PC-3 (cell line): ENCODE results near the gene A4GNT. TPM values are rescaled to one million over a fixed set of nuclear protein-coding genes. Genes with fewer than 3 reads are reported as not detected.
A peak's percentile ranks its signal among the peaks of the same experiment; 100 is the strongest.

Source experiments
- ATAC-seq: fragments of 200-7000 bp; cut with Tn5 transposase; 2 replicates; pipeline ENCODE4 v1.9.1; 2020; ENCODE audit warnings: mild to moderate bottlenecking, moderate library complexity
- BruUV-seq: library from RNA; stranded (reverse); fragments of 400-500 nt; replicated peaks from 2 replicates; lab custom pipeline; 2021; lab: Mats Ljungman, UMichigan
- CTCF ChIA-PET: fragments of 300-600 bp; sonication (Branson Sonifier 250); formaldehyde crosslinking; loops from one replicate; lab custom pipeline; 2022; ENCODE audit warnings: antibody characterized with exemption; lab: Charles Lee
- POLR2A ChIA-PET: fragments of 300-600 bp; sonication (Branson Sonifier 250); formaldehyde crosslinking; loops from one replicate; lab custom pipeline; 2022; ENCODE audit warnings: antibody characterized with exemption; ENCODE audit not compliant: unreplicated experiment; lab: Charles Lee
- DNase-seq: peaks from one replicate; pipeline ENCODE4 v3.0.0-alpha.2; 2015
- H2AFZ ChIP-seq: fragments of 300-600 bp; sonication (generic); 2 replicates; pipeline ENCODE4 v1.6.0; 2016; ENCODE audit warnings: antibody characterized with exemption, low read length
- H3F3A ChIP-seq: fragments of 300-600 bp; sonication (generic); one replicate; pipeline ENCODE4 v1.6.0; 2017; ENCODE audit warnings: antibody characterized with exemption, low read length, control low read depth, mild to moderate bottlenecking; ENCODE audit not compliant: unreplicated experiment
- H3K27ac ChIP-seq: fragments of 300-600 bp; sonication (generic); 2 replicates; pipeline ENCODE4 v1.5.1; 2016; ENCODE audit warnings: mild to moderate bottlenecking, low read length
- H3K27me3 ChIP-seq: fragments of 300-600 bp; sonication (generic); 2 replicates; pipeline ENCODE4 v1.6.1; 2016; ENCODE audit warnings: low read length, mixed read lengths
- H3K36me3 ChIP-seq: fragments of 300-600 bp; sonication (generic); 2 replicates; pipeline ENCODE4 v1.6.1; 2016; ENCODE audit warnings: low read depth, mixed run types, low read length, mixed read lengths
- H3K4me1 ChIP-seq: fragments of 300-600 bp; sonication (generic); 2 replicates; pipeline ENCODE4 v1.5.1; 2016; ENCODE audit warnings: low read length; ENCODE audit not compliant: insufficient read depth
- H3K4me2 ChIP-seq: fragments of 300-600 bp; sonication (generic); 2 replicates; pipeline ENCODE4 v1.6.0; 2016; ENCODE audit warnings: low read length
- H3K4me3 ChIP-seq: fragments of 300-600 bp; sonication (generic); 2 replicates; pipeline ENCODE4 v1.5.1; 2016; ENCODE audit warnings: mild to moderate bottlenecking, low read length, mixed read lengths
- H3K79me2 ChIP-seq: fragments of 300-600 bp; sonication (generic); 2 replicates; pipeline ENCODE4 v1.6.1; 2017; ENCODE audit warnings: low read length, mixed read lengths
- H3K9ac ChIP-seq: fragments of 300-600 bp; sonication (generic); 2 replicates; pipeline ENCODE4 v1.6.0; 2016; ENCODE audit warnings: mild to moderate bottlenecking, low read length
- H3K9me2 ChIP-seq: fragments of 300-600 bp; sonication (generic); replicated peaks from 2 replicates; pipeline ENCODE4 v1.6.1; 2016; ENCODE audit warnings: mixed run types, low read length, mixed read lengths
- H3K9me3 ChIP-seq: fragments of 300-600 bp; sonication (generic); 2 replicates; pipeline ENCODE4 v1.6.1; 2016; ENCODE audit warnings: low read length, mixed read lengths
- H4K20me1 ChIP-seq: fragments of 300-600 bp; sonication (generic); 2 replicates; pipeline ENCODE4 v1.6.1; 2016; ENCODE audit warnings: low read length, mixed read lengths
- EZH2 ChIP-seq: fragments of 300-600 bp; sonication (generic); IDR thresholded peaks from one replicate; pipeline ENCODE4 v1.6.1; 2017; ENCODE audit warnings: antibody characterized with exemption, mild to moderate bottlenecking, low read length; ENCODE audit not compliant: unreplicated experiment
- EZH2phosphoT487 ChIP-seq: fragments of 300-600 bp; sonication (generic); IDR thresholded peaks from 2 replicates; pipeline ENCODE4 v1.6.1; 2018; ENCODE audit warnings: mild to moderate bottlenecking, antibody characterized with exemption, low read length, borderline replicate concordance
- intact Hi-C: fragments of 100-400 bp; cut with micrococcal nuclease; formaldehyde crosslinking; loops from 2 replicates; pipeline ENCODE4 v1.9.0; 2023
- total RNA-seq: library from RNA; depleted of rRNA; stranded (reverse); fragments of >200 nt; gene quantifications from 2 replicates; pipeline ENCODE4 v1.2.3, GENCODE V29; 2014
- TF ChIP-seq, protein P1 (sequence below): fragments of 300-600 bp; sonication (generic); conservative IDR thresholded peaks from 2 replicates; pipeline ENCODE4 v1.5.1; 2017; ENCODE audit warnings: antibody characterized with exemption, low read depth, mild to moderate bottlenecking, low read length

The A4GNT gene
- total RNA-seq, 1 experiment from 2014 or later: not detected

DNA sequence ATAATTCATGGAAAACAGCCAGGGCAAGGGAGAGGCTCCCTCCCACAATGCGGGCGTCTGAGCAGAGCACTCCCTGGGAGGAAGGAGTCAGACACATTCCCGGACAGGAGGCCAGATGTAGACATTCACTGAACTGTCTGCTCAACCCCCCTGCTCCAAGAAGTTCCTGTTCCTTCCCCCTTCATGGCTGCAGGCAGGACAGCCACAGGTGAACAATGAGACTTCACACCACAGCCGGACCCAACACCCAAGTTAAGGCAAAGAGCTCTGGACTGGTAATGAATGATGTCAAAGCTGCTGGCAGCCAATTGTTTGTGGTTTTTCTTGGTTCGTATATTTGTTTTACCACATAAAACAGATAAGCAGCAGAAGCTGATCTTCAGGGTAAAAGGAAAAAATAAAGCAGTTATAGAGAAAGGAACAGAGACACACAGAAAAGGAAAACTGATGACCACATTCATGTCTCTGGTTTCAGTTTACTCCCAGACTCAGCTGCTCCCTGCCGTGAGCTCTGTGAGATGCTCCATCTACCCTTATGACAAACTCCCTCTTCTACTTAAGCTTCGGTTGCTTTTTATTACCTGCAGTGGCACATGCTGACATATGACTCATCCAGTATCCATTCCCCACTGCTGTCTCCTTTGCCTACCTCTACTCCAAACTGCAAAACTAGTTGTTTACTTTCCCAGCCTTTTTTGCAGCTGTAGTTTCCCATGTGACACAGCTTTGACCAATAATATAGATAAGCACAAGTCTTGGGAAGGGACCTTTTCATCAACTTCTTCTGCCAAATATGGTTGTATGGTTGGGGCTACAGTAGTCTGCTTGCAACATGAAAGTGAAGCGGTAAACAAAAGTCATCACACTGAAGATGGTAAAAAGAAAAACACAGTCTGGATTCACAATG is 49.9 kb downstream of the A4GNT start:
- peak overlapping the region; percentile 52 for H3K4me3 ChIP-seq
- no peak for TF ChIP-seq EZH2phosphoT487
- no peak for TF ChIP-seq EZH2
- TF ChIP-seq, protein P1, sequence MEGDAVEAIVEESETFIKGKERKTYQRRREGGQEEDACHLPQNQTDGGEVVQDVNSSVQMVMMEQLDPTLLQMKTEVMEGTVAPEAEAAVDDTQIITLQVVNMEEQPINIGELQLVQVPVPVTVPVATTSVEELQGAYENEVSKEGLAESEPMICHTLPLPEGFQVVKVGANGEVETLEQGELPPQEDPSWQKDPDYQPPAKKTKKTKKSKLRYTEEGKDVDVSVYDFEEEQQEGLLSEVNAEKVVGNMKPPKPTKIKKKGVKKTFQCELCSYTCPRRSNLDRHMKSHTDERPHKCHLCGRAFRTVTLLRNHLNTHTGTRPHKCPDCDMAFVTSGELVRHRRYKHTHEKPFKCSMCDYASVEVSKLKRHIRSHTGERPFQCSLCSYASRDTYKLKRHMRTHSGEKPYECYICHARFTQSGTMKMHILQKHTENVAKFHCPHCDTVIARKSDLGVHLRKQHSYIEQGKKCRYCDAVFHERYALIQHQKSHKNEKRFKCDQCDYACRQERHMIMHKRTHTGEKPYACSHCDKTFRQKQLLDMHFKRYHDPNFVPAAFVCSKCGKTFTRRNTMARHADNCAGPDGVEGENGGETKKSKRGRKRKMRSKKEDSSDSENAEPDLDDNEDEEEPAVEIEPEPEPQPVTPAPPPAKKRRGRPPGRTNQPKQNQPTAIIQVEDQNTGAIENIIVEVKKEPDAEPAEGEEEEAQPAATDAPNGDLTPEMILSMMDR: no peak
- ATAC-seq (peak; percentile 75), DNase-seq (peak; percentile 86)
- H3K27ac ChIP-seq: peak overlapping the region; percentile 100
- ChIA-PET CTCF (interaction anchor here (0.9 kb wide), 1 partner anchor 37 kb away, joined by 3 read pairs; no protein-coding TSS in a partner anchor), POLR2A (interaction anchor here (0.6 kb wide), 2 partner anchors 187 to 1124 kb away, joined by 4 to 5 read pairs; no protein-coding TSS in a partner anchor)
- H3F3A ChIP-seq: peaks cover 5% of the 10 kb centered on the region
- H3K36me3 ChIP-seq: no peaks in the 10 kb centered on the region
- H2AFZ ChIP-seq: peak overlapping the region; percentile 9; the same call in 1 of the 2 replicates
- BruUV-seq: no TSS peak
- H3K9ac ChIP-seq: peak overlapping the region; percentile 87
- H3K9me3 ChIP-seq: no peaks in the 10 kb centered on the region
- peak overlapping the region; percentile 84 for H3K4me2 ChIP-seq
- peaks cover 59% of the 10 kb centered on the region for H3K4me1 ChIP-seq
- H3K9me2 ChIP-seq: no peaks in the 10 kb centered on the region
- no peaks in the 10 kb centered on the region for H3K79me2 ChIP-seq
- H4K20me1 ChIP-seq: no peaks in the 10 kb centered on the region
- H3K27me3 ChIP-seq: no peaks in the 10 kb centered on the region
- intact Hi-C loops: no loop called here

DNA sequence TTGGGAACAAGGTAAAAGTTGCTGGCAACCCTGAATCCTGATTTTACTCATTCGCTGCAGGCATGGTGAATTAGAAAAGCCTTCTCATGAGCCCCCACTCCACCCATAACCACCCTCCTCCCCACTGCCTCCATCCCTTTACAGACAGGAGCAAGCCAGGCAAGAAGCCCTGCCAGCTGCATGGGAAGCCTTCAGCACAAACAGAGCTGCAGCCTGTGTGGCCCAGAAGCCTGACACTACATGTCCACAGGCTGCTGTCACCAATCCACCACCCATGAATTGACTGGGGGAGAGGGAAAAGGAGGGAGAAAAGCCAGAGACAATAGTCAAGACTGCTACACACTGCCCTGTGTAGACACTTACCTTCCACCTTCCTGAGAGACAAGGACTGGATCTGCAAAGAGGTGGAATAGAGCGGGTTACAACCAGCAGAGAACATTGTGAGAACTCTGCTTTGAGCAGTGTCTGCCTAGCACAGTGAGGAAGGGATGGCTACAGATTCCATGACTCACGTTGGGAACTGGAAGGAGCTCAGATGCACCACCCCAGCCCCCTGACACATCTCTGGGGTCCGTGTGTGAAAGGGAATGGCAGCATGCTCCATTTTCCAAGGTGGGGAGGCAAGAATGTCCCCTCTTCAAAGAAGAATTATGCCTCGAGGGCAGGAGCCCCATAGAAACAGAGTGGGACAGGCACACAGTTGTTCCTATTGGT is 50.7 kb downstream of the A4GNT start:
- Histone ChIP-seq H3F3A (peaks cover 5% of the 10 kb centered on the region), H3K4me2 (peak overlapping the region; percentile 84), H4K20me1 (no peaks in the 10 kb centered on the region), H3K36me3 (no peaks in the 10 kb centered on the region), H3K27ac (peak overlapping the region; percentile 100), H3K9ac (peak overlapping the region; percentile 87), H3K4me1 (peaks cover 63% of the 10 kb centered on the region), H3K9me2 (no peaks in the 10 kb centered on the region), H3K27me3 (no peaks in the 10 kb centered on the region), H3K9me3 (no peaks in the 10 kb centered on the region), H3K4me3 (peak overlapping the region; percentile 52), H3K79me2 (no peaks in the 10 kb centered on the region), H2AFZ (peak overlapping the region; percentile 9; the same call in 1 of the 2 replicates)
- BruUV-seq: no TSS peak
- TF ChIP-seq EZH2phosphoT487 (no peak), EZH2 (no peak)
- TF ChIP-seq, protein P1: no peak
- DNase-seq: no peak
- intact Hi-C loops: no loop called here
- CTCF ChIA-PET: no interaction called here
- peak; percentile 21; the same call in 1 of the 2 replicates for ATAC-seq
- POLR2A ChIA-PET: interaction anchor here (0.6 kb wide), 1 partner anchor 1123 kb away, joined by 5 read pairs; no protein-coding TSS in a partner anchor
